NCI-H1105 treated with DMSO at 0.1 percent for 48 hours (cell line): ENCODE results near the gene ADD2.
A peak's percentile ranks its signal among the peaks of the same experiment; 100 is the strongest.

ENCODE experiments used
- DNase-seq: peaks from one replicate; lab custom pipeline; 2025; lab: John Stamatoyannopoulos, UW

Gene ADD2

DNA sequence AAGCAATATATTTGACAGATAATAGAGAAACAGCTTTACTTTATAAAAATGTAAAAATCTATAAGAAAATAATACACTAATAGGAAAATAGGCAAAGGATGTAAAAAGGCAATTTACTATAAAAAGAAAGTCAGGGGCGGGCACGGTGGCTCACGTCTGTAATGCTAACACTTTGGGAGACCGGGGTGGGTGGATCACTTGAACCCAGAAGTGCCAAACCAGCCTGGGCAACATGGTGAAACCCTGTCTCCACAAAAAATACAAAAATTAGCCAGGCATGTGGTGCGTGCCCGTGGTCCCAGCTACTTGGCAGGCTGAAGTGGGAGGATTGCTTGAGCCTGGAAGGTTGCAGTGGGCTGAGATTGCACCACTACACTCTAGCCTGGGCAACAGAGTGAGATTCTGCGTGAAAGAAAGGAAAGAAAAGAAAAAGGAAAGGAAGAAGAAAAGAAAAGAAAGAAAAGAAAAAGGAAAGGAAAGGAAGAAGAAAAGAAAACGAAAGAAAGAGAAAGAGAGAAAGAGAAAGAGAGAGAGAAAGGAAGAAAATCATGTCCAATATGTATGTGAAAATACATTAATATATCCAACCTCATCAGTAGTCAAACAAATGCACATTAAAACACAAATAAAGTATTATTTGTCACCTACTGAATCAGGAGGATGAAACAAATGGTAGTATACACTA is 65.1 kb downstream of the ADD2 start:
- no peak for DNase-seq

DNA sequence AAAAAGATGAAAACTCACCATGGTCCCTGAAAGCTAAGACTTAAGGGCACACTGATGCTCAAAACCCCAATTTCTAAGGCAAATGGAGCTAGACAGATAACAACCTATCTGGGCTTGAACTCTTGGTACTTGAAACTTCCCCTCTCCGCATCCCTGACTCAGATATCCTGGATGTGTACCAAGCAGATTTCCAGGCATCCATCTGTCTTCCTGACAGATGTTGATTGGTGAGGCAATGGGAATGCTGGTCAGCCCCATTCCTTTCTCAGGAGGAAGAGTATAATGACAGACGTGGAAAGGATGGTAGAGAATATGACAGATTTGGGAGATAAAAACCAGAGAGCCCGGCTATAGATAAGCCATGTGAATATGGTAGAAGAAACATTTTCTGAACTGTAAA is 69.2 kb downstream of the ADD2 start:
- no peak for DNase-seq

DNA sequence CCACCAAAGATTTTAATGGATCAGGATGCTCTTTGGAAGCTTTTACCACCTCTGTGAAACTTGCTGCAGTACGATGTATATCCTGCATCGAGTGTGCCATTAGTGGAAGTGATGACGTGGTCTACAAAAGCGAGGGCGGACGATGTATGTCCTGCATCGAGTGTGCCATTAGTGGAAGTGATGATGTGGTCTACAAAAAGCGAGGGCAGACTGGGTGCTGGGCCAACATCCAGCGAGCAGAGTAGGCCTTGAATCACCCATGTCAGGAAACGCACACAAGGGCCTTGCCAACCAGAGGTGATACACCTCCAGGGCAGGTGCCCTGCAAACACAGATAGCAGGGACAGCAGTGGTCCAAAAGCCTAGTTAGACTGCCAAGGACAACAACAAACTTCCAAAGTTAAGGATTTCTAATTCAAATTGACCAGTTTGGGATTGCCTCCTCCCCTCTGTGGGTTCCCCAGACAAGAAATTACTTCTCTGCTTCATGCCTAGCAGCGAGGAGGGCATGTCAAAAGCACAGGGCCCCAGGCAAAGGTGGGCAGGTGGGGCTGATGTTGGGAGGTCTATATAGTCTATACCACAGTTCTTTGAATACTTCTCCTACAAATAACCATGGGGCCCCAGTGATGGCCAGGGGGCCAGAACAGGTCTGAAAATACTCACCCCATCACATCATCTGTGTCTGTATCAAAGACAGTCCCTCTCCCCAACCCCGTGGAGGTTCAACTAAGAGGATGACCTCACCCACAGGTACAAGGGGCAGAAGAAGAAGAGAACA is 70.2 kb downstream of the ADD2 start:
- no peak for DNase-seq

DNA sequence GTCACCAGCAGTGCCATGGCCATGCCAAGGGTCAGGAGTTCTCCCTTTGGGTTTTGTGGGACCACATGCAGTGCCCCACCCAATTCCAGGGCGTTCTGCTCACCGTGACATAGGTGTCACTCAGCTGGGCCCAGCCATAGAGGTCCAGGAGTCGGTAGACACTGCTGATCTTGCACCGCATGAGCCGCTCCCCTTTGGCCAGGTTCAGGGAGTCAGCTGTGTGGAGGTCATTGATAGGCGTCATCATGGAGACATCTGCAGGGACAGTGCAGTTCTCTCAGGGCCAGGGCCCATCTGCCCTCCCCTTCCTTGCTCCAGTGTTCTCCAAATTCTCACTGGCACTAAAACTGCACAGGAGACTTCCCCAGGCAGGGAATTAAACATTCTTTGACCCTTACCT is 71.9 kb downstream of the ADD2 start:
- DNase-seq, result no peak

DNA sequence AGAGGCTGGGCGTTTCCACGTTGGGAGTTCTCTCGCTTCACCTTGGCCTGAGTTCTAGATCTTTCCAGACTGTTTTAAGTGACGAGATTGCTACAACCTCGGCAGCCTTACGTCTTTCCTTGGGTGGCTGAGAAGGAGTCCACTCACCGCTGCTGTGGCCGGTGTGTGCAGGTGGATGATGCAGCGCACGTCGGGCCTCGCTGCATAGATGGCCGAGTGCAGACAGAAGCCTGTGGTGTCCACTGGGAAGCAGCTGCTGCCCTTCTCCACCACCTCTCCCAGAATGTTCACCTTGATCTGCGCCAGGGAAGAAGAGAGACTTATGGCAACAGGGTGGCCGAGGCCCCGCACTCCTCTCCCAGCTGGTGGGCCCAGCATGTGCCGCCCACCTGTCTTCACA is 75.7 kb downstream of the ADD2 start:
- DNase-seq, result no peak

DNA sequence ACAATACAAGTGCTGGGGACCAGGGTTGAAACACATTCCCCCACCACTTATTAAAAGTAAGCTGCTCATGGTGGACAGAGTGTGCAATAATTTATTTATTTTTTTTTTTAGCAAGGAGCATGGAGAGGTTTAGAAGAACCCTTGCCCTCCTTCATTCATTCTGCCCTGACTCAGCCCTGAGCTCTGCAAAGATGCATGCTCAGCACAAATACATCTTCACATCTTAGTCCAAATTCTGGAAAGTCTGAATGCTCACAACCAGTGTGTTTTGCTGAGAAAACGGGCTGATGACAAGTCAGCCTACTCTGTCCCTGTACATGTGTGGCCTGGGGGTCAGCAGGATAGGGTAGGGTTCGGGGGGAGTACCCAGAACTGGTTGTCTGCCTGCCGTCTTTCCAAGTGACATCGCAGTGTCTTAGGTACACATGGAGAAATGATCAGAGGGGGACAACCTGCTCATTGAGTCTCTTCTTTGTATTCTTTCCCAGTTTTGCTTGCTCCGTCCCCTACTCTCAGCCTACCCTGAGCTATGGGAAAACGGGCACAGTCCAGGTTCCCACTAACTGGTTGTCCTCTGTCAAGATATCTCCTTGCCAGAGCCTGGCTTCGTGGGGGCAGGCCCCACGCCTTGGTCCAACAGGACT is 76.4 kb downstream of the ADD2 start:
- no peak for DNase-seq

DNA sequence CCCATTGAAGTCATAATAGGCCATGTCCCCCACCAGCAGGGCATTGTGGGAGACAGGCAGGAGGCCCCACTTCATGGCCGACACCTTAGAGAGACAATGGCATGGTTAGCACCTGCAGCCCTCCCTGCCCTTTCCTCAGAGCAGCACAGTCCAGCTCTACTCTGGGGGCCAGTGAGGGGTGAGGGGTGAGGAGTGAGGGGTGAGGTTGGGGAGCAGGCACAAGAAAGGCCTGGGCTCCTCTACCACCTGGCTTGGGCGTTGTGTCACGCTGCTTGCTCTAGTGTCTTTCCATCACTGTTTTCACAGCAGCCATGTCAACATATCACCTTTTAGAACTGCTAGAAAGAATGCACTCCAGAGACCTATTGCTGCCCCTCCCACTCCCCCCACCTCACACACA is 77.2 kb downstream of the ADD2 start:
- no peak for DNase-seq

DNA sequence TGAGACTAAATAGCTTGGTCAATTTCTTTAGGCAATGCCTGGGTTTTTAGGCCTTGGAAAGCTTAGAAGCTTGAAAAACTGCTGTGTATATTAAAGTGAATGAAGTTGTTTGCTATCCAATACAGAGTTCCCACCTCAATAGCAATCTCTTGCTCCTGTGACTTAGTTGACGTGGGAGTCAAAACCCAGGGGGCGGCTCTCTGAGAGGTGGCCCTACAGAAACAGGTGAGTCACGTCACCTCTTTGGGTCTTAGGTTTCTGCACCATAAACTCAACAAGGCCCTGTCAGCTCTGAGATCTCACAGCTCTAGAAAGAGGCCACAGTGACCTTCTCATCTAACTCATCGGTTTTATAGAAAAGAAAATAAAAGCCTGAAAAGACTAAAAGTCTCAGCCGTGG is 79.6 kb downstream of the ADD2 start:
- DNase-seq, result no peak

DNA sequence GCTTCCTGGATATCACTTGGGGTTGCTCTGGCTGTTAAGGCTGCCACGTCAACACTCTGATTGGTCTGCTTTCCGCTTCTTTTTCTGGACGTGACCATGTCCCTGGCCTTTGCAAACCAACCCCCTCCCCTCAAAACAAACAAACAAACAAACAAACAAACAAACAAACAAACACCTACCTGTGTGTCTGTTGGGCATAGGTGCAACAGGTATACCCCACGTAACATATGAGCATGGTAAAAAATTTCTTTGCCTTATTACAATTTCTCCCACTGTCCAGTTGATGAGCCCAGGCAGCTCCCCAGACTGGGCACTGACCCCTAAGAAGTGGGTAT is 80.6 kb downstream of the ADD2 start:
- no peak for DNase-seq

DNA sequence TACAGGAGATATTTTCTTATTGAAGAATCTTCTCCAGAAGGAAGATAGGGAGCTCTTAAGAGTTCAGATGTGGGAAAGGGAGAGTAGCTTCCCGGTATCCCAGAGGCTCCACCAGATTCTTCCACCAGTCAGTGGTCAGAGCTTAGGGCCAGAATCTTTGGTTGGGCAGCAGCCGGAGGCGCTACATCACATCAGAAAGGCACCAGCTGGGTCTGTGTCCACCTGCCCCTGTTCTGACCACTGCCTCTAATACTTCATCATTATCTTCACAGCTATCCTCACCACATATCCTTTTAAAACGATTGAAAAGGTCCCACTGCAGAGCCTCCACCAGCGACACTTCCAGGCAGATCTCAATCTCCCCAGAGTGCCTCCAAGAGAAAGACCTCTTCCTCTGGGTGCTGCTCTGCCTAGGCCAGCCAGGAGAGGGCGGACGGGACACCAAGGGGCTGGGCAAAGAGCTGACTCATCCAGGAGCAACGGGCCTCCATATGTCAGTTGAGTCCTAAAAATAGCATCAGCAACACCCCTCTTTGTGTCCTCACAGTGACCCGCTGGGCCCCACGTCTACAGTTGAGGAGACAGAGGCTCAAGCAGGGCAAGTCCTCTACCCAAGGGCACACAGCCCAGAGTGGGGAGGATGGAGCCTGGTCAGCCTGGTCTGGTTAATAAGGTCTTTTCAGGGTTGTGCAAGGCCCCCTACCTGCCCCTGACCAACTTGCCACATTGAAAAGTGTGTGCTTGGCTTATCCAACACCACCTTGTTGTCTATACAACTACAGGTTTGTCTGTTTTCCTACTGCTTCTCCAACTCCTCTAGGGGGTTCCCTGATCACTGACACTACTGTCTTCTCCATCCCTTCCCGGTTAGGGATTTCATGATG is 81.2 kb downstream of the ADD2 start:
- DNase-seq, result no peak

DNA sequence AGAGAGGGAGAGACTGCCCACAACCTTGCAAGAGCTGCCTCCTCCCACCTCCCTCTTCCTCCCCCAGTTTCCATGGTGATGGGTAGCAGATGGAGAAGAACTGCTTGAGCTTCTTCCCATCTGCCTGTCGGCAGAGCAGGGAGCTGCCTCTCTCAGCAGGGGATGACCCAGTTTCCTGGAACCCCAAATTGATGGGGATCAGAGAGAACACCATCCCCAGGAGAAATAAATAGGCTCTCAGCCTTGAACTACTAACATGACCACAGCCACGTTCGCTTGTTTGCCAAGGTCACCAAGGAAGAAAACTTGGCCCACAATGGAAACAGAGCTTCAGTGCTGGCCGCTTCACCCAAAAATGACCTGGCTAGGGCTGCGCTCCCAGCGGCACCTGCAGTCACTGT is 82.2 kb downstream of the ADD2 start:
- DNase-seq, result peak; percentile 9

DNA sequence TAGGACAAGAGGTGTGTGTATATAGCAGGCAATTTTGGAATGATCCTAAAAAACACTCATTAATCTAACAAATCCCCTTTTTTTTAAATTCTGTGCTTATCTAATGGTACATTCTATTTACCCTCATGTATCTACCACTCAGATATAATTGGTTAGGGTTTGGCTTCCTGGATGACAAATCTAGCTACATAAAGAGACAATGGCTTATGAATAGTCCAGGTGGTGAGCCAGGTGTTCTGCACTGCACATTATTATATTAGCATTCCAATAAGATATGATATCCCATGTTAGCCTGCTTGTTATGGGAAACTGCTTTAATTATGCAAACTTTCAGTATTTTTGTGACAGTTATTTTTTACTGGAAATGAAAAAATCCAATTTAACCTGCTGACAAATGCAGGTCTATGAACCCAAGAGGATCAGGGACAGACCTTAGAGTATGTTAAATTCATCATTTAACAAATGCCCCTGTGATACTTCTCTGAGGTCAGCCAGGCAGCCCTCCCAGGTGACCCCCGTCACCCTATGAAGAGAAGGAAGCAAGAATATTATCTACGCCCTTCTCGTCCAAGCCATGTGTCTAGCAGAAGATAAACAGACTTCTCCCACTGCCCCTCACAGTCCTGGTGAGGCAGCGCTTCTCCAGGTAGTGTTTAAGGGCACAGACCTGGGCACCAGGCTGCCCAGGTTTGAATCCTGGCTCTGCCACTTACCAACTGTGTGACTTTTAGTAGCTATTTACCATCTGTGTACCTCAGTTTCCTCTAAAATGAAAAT is 83.0 kb downstream of the ADD2 start:
- DNase-seq, result peak; percentile 22

DNA sequence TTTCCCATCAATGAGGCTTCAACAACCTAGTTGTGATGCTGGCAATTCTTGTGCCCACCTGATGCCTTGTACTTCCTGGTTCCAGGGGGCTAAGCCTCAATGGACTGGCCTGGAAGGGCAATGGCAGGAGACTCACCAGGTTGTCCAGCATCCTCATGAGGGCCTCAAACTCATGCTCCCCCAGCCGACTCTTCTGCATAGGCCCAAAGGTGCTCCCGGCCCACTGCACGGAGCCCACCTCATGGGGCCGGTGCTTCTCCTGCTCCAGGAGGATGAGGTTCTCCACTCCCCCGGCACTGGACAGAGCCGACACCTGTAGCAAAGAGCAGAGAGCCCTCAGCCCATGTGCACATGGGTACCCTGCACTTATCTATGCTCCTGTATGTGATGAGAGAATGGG is 84.5 kb downstream of the ADD2 start:
- no peak for DNase-seq

DNA sequence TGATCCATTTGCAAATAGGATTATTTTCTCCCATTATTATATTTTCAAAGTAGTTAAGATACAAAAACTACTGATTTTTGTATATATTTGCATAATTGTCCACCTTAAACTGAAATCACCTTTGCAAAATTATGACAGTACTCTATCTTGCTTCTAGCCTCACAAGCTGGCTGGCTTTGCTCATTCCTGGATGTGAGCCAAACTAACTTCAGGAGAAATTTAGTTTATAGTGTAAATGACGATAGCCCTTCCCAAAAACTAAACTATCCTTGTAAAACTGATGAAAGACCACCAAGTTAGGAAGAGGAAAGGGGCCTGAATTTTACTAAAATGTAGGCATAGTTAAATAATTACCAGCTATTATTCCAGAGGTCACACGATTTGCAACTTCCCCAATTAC is 87.3 kb downstream of the ADD2 start:
- DNase-seq, result no peak

DNA sequence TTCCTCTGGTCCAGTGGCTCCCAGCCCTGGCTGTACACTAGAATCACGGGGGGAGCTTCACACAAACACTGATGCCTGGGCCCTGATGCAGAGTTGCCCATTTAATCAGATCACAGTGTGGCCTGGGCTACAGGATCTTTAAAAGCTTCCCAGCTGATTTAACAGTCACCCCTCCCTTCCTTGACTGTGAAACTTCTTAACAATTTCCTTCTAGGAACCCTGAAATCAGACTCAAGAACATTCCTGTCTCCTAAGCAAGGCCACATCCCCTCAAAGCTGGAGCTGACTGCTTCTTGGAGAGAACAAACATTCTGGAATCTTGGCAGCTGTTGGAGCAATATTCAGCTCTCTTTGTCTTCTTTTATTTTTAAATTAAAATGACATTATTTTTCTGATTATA is 88.7 kb downstream of the ADD2 start:
- DNase-seq, result no peak

DNA sequence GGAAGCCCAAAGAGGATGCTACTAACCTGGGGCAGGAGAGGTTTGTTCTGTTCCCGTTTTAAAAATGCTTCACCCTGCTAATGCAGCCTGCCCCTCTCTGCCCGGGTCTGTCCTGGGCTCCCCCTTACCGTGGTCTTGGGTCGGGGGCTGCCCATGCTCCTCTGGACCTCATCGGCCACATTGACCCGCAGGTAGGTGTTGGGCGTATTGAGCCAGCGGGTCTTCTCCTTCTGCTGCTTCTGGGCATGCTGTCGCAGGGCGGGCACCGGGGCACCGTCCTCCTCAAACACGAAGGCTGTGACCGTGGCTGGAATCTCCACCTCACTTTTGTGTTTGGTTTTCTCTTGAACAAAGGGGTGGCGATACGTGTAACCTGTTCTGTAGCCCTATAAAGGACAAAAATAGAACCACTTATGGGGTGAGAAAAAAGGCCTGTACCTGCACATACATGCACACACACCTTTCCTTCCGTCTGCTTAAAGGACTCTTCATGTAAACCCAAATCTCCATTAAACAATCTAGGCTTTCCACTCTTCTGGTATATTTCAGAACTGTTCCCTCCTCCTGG is 89.3 kb downstream of the ADD2 start:
- DNase-seq, result no peak

DNA sequence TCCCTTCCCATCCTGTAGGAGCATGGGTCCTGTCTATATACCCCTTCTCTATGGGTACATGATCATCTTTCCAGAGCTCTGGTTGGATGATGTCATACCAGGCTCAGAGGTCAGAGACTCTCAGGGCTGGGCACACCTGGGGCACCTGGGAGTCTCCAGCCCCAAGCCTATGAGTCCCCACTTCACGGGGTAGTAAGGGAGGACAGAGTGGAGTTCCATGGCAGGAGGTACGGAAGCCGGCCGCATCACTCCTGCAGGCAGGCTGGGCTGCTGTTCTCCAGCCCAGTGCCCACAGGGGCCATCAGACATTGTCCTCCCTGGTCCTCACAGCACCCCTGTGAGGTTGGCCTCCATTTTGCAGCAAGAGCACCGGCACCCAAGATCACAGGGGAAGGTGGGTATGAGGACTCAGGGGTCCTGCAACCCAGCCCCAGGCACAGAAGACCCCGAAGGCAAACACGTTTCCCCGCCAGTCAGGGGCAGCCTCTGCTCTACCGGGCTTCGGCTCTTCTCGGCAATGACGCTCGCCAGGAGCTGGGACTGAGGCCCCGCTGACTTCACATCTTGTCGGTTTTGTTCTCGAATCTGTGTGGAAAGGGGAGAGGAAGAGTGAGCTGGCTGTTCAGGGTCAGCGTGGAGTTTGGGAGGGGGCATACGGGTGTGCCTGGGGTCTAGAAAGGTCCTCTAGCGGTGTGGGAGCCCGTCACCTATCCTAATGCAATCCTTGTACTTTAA is 91.5 kb downstream of the ADD2 start:
- no peak for DNase-seq

DNA sequence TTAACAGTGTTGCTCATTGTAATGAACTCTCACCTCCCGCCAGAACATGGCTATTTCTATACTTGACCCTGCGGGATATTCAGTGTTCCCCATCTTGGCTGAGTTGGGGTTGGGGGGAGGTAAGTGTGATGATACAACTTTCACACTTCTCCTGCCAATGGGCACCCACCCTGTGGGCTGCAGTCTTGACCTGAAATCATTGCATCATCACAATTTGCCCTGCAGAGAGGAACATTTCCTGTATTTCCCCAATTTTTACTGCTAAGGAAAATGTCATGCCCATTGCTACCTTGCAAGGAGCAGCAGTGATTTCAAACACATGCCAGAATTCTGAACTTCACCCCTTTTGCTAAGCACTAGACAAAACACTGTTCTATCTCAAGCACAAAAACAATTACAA is 92.1 kb downstream of the ADD2 start:
- DNase-seq, result no peak

DNA sequence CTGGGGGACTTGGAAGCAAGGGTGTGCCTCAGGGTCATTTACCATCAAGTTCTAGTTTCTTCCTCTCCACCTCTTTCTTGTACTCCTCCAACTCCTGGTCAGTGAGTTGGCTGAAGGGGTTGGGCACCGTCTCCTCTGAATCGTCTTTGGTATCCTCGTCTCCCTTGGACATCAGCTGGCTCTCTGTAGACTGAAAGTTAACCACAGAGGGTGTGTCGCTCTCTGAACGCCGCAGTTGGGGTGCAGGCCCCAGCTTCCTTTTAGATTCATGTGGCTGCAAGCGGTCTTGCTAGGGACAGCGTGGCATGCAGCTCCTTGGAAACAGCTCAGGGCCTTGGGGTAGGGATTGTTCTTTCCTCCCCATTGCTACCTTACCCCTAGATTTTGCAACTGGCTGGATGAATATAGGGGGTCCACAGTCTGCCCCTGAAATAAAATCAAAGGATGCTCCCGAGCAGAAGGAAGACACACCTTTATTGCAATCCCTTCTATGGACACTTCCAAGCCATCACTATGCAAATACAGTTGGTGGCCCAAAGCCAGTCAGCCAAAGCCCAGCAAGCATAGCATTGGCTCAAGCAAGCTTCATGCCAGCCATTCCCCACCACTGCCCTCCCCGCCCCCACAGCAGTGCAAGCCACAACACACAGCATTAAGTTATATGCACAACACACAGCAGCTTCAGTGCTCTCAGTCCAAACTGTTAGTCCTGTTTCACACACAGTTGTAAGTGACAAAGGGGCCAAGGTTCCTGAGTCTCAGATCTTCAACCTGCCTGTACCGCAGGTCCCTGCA is 93.2 kb downstream of the ADD2 start:
- no peak for DNase-seq
